HCT116 (cell line): ENCODE data around the gene CLIP4. TPM values are rescaled to one million over a fixed set of nuclear protein-coding genes. Genes with fewer than 3 reads are reported as not detected.
A peak's percentile ranks its signal among the peaks of the same experiment; 100 is the strongest.

Experiments used
- ATAC-seq: fragments of 200-7000 bp; cut with Tn5 transposase; 2 replicates; pipeline ENCODE4 v1.9.1; 2020; ENCODE audit warnings: mild to moderate bottlenecking, moderate library complexity
- BruUV-seq: library from RNA; stranded (reverse); fragments of 400-500 nt; replicated peaks from 2 replicates; lab custom pipeline; 2021; lab: Mats Ljungman, UMichigan
- CTCF ChIA-PET: fragments of 300-600 bp; sonication (Branson Sonifier 250); formaldehyde crosslinking; loops from one replicate; lab custom pipeline; 2021; ENCODE audit warnings: antibody characterized with exemption; lab: Charles Lee
- POLR2A ChIA-PET: fragments of 300-600, 350-600 bp; sonication (Branson Sonifier 250); formaldehyde crosslinking; loops from one replicate; lab custom pipeline; 2021; ENCODE audit warnings: antibody characterized with exemption; lab: Charles Lee
- RAD21 ChIA-PET, 2 experiments: fragments of 300-600 bp; sonication (Branson Sonifier 250); formaldehyde crosslinking; loops; one replicate each; lab custom pipeline; 2023; ENCODE audit warnings: low total read pairs in 2 of 2; ENCODE audit not compliant: uncharacterized antibody in 2 of 2, unreplicated experiment in 2 of 2, low non-redundant PET in 1 of 2; lab: Charles Lee
- DNase-seq: peaks from one replicate; pipeline ENCODE4 v3.0.0-alpha.2; 2010; ENCODE audit warnings: low read depth, low spot score
- H2AFZ ChIP-seq: fragments of 200-600 bp; shearing (Covaris generic), sonication (generic); 2 replicates; pipeline ENCODE4 v1.6.1; 2017; ENCODE audit warnings: low read depth, mixed run types, mixed read lengths, antibody characterized with exemption, low read length; ENCODE audit not compliant: poor library complexity, severe bottlenecking
- H3K27ac ChIP-seq: 2 replicates; pipeline ENCODE4 v1.5.1; 2012; ENCODE audit warnings: low read depth, low read length
- H3K27me3 ChIP-seq: fragments of 200-600 bp; sonication (generic); 2 replicates; pipeline ENCODE4 v1.6.1; 2016; ENCODE audit warnings: mixed run types, low read length, mixed read lengths; ENCODE audit not compliant: insufficient read depth
- H3K36me3 ChIP-seq, 2 experiments: fragments of 200-500 bp in 1 of 2; fragments of 200-600 bp in 1 of 2; sonication (Bioruptor generic) in 1 of 2; sonication (generic) in 1 of 2; 2 replicates each; pipeline versions ENCODE4 v1.5.1 to v1.6.1; 2014 to 2016; ENCODE audit warnings: low read length in 2 of 2, inconsistent platforms in 1 of 2, mixed read lengths in 1 of 2, mixed run types in 1 of 2; ENCODE audit not compliant: insufficient read depth in 2 of 2, control insufficient read depth in 1 of 2
- H3K4me1 ChIP-seq, 2 experiments: fragments of 200-600 bp in 1 of 2; sonication (generic) in 1 of 2; 2 replicates each; pipeline versions ENCODE4 v1.5.1 to v1.6.1; 2012 to 2017; ENCODE audit warnings: low read length in 2 of 2, inconsistent platforms in 1 of 2, mild to moderate bottlenecking in 1 of 2, mixed read lengths in 1 of 2, mixed run types in 1 of 2, moderate library complexity in 1 of 2; ENCODE audit not compliant: insufficient read depth in 2 of 2, control insufficient read depth in 1 of 2
- H3K4me2 ChIP-seq: fragments of 200-600 bp; sonication (generic); 2 replicates; pipeline ENCODE4 v1.6.1; 2017; ENCODE audit warnings: mixed run types, low read length, mixed read lengths
- H3K4me3 ChIP-seq, 2 experiments: fragments of 200-600 bp in 1 of 2; sonication (generic) in 1 of 2; replicated peaks in 1 of 2; 2 replicates each; pipeline ENCODE4 v1.5.1; 2011 to 2016; ENCODE audit warnings: low read length in 2 of 2, control low read depth in 1 of 2, low read depth in 1 of 2, mild to moderate bottlenecking in 1 of 2, mixed read lengths in 1 of 2, mixed run types in 1 of 2
- H3K79me2 ChIP-seq: fragments of 200-600 bp; sonication (generic); 2 replicates; pipeline ENCODE4 v1.6.1; 2017; ENCODE audit warnings: mild to moderate bottlenecking, mixed run types, low read length, moderate library complexity, mixed read lengths; ENCODE audit not compliant: insufficient read depth
- H3K9ac ChIP-seq: fragments of 200-600 bp; sonication (generic); 2 replicates; pipeline ENCODE4 v1.6.1; 2016; ENCODE audit warnings: low read length, mixed read lengths
- H3K9me2 ChIP-seq: fragments of 200-600 bp; sonication (generic), shearing (Covaris generic); 2 replicates; pipeline ENCODE4 v1.6.1; 2017; ENCODE audit warnings: mixed run types, mild to moderate bottlenecking, moderate library complexity; ENCODE audit not compliant: insufficient read depth
- H3K9me3 ChIP-seq, 2 experiments: fragments of 200-500 bp in 1 of 2; fragments of 200-600 bp in 1 of 2; sonication (Bioruptor generic) in 1 of 2; sonication (generic) in 1 of 2; 2 replicates each; pipeline ENCODE4 v1.6.1; 2014 to 2017; ENCODE audit warnings: low read length in 2 of 2, mixed read lengths in 2 of 2, inconsistent platforms in 1 of 2, low read depth in 1 of 2, mild to moderate bottlenecking in 1 of 2, mixed run types in 1 of 2, moderate library complexity in 1 of 2; ENCODE audit not compliant: control insufficient read depth in 1 of 2, insufficient read depth in 1 of 2
- H4K20me1 ChIP-seq: fragments of 200-600 bp; sonication (generic), shearing (Covaris generic); 2 replicates; pipeline ENCODE4 v1.6.1; 2017; ENCODE audit warnings: mixed run types, mild to moderate bottlenecking, moderate library complexity; ENCODE audit not compliant: insufficient read depth
- EZH2 ChIP-seq: fragments of 200-600 bp; sonication (generic); IDR thresholded peaks from 2 replicates; pipeline ENCODE4 v1.6.1; 2017; ENCODE audit warnings: antibody characterized with exemption, mixed run types
- FOSL1 ChIP-seq: IDR thresholded peaks from 2 replicates; pipeline ENCODE4 v1.6.1; 2012; ENCODE audit warnings: low read depth
- POLR2A ChIP-seq: IDR thresholded peaks from 2 replicates; pipeline ENCODE4 v1.7.0; 2011; ENCODE audit warnings: borderline replicate concordance; ENCODE audit not compliant: insufficient read depth, insufficient read length; ENCODE audit errors: extremely low read depth
- POLR2AphosphoS5 ChIP-seq: IDR thresholded peaks from 2 replicates; pipeline ENCODE4 v1.6.1; 2011; ENCODE audit warnings: mild to moderate bottlenecking, low read depth, low read length, moderate library complexity
- RAD21 ChIP-seq: IDR thresholded peaks from 2 replicates; pipeline ENCODE4 v1.6.1; 2012; ENCODE audit warnings: low read depth, mild to moderate bottlenecking
- REST ChIP-seq: IDR thresholded peaks from 2 replicates; pipeline ENCODE4 v1.6.1; 2012; ENCODE audit warnings: low read depth
- SP1 ChIP-seq: IDR thresholded peaks from 2 replicates; pipeline ENCODE4 v1.6.1; 2012; ENCODE audit warnings: low read depth
- ZBTB33 ChIP-seq: IDR thresholded peaks from 2 replicates; pipeline ENCODE4 v1.6.1; 2011; ENCODE audit warnings: mild to moderate bottlenecking, low read length, moderate library complexity; ENCODE audit not compliant: insufficient replicate concordance; ENCODE audit errors: extremely low read depth
- ZNF274 ChIP-seq: fragments of 200-500 bp; sonication (Bioruptor generic); IDR thresholded peaks from 2 replicates; pipeline ENCODE4 v1.6.1; 2014; ENCODE audit warnings: mild to moderate bottlenecking, low read depth, low read length, inconsistent platforms
- intact Hi-C: fragments of 100-400 bp; cut with micrococcal nuclease; formaldehyde crosslinking; loops from 2 replicates; pipeline ENCODE4 v1.10.0; 2022
- total RNA-seq: library from RNA; stranded (reverse); gene quantifications from one replicate; pipeline ENCODE4 v1.2.1, GENCODE V29; 2021; ENCODE audit not compliant: unreplicated experiment

CLIP4 gene
- total RNA-seq, 1 experiment from 2014 or later, result 27.8 TPM

GRCh38 chr2:29108225-29108624 is 7.0 kb upstream of the CLIP4 start (continued):
- TF ChIP-seq RAD21, result no peak; the same call in 1 of the 2 replicates
- TF ChIP-seq POLR2A, result no peak
- TF ChIP-seq, all 23 proteins: peak for 8

GRCh38 chr2:29109246-29109645 is 6.0 kb upstream of the CLIP4 start:
- POLR2A ChIA-PET, result interaction anchor here (4.4 to 6.4 kb wide), 2 partner anchors 8 to 20 kb away, joined by 21 to 76 read pairs; no protein-coding TSS in a partner anchor
- Histone ChIP-seq H3K36me3 (no peaks in the 10 kb centered on the region), H3K79me2 (no peaks in the 10 kb centered on the region), H3K9me2 (no peaks in the 10 kb centered on the region), H4K20me1 (no peaks in the 10 kb centered on the region), H2AFZ (peak overlapping the region; percentile 98), H3K9ac (no peak overlapping the region), H3K27ac (no peak overlapping the region), H3K27me3 (no peaks in the 10 kb centered on the region), H3K4me1 (peaks cover 19 to 72% of the 10 kb centered on the region in 2 experiments; a peak in 3 of 4 replicates), H3K4me2 (no peak overlapping the region), H3K9me3 (no peaks in the 10 kb centered on the region), H3K4me3 (no peak overlapping the region)
- ATAC-seq (no peak), DNase-seq (no peak)
- no TSS peak for BruUV-seq
- no peak for TF ChIP-seq ZNF274
- TF ChIP-seq ZBTB33, result no peak
- TF ChIP-seq POLR2AphosphoS5, result no peak
- no peak for TF ChIP-seq FOSL1
- no peak for TF ChIP-seq SP1
- TF ChIP-seq REST, result no peak
- TF ChIP-seq RAD21, result no peak
- TF ChIP-seq EZH2, result no peak
- TF ChIP-seq POLR2A, result no peak
- RAD21 ChIA-PET, result no interaction called here
- intact Hi-C loops, result no loop called here
- CTCF ChIA-PET, result no interaction called here
